Measurements from ENCODE around the gene THPO.
A peak's percentile ranks its signal among the peaks of the same experiment; 100 is the strongest.

Gene THPO

DNA sequence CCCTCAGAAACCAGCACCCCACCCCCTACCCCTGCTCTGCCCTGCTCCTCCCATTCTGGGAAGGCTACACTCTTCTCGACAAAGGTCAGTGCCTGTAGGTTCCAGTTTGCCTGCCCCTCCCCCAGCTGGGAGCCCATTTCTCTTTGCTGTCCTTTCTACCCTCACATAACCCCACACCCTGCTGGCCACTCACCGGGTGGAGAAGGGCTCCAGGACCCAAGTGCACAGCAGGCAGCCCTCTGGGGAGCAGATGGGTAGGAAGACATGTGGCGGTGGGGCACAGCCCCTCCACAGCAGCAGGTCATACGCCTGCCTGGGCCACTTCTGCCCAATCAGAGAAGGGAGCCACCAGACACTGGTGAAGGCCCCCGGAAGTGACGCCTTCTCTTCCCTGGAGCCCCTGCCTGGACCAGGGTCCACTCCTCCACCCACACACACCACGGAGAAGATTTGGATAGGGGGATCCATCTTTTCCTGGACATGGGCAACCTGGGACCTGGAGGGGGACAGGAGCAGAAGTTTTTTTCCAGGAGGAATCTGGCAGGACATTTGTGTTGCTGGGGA lies at the start of gene THPO:
TSS of gene THPO (minus strand) at position 326 of the 564 bp plus-strand sequence. CDS start 1,948 bp downstream, outside the sequence.
- TF ChIP-seq, protein P1, sequence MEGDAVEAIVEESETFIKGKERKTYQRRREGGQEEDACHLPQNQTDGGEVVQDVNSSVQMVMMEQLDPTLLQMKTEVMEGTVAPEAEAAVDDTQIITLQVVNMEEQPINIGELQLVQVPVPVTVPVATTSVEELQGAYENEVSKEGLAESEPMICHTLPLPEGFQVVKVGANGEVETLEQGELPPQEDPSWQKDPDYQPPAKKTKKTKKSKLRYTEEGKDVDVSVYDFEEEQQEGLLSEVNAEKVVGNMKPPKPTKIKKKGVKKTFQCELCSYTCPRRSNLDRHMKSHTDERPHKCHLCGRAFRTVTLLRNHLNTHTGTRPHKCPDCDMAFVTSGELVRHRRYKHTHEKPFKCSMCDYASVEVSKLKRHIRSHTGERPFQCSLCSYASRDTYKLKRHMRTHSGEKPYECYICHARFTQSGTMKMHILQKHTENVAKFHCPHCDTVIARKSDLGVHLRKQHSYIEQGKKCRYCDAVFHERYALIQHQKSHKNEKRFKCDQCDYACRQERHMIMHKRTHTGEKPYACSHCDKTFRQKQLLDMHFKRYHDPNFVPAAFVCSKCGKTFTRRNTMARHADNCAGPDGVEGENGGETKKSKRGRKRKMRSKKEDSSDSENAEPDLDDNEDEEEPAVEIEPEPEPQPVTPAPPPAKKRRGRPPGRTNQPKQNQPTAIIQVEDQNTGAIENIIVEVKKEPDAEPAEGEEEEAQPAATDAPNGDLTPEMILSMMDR (IDR thresholded peaks at IDR 0.05) = no peak
- Histone ChIP-seq H3K4me3 (ENCODE audit: low read depth in 1 of 2, low read length in 1 of 2) (no peak within 1 kb of the TSS), H3K27ac (no peak within 1 kb of the TSS), H3K4me1 (ENCODE audit: control insufficient read depth in 1 of 2, insufficient read depth in 1 of 2, low read depth in 1 of 2, low read length in 1 of 2) (peaks cover 17% of the 10 kb centered on the region in 2 experiments), H3K9me3 (no peaks in the 10 kb centered on the region), H3K36me3 (no peaks in the 10 kb centered on the region), H3K27me3 (peaks cover 100% of the 10 kb centered on the region)

DNA sequence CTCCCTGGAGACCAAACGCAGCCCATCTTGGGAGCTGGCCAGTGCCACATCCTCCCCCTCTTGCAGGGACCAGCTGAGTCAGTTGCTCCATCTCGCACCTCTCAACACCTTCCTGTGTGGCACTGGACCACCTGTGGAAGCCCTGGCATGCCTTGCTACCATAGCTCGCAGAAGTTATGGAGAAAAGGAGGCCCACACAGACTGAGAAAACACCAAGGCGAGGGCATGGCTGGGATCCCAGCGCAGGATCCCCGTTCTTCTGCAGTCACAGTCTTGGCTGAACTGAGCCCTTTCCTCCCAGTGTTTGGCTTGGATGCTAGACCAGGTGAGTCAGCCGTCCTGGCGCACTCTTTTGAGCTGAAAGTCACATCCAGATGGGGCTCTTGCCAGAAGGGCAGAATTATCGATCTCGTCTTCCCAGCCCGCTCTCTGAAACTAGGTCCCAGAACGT lies 48.7 kb upstream of the THPO start:
- H3K9me3 ChIP-seq = no peaks in the 10 kb centered on the region
- H3K4me1 ChIP-seq (ENCODE audit: control insufficient read depth in 1 of 2, insufficient read depth in 1 of 2, low read depth in 1 of 2, low read length in 1 of 2) = no peaks in the 10 kb centered on the region
- TF ChIP-seq, protein P1 (IDR thresholded peaks at IDR 0.05) = no peak
- no peak overlapping the region for H3K4me3 ChIP-seq (ENCODE audit: low read depth in 1 of 2, low read length in 1 of 2)
- H3K27me3 ChIP-seq = peaks cover 18% of the 10 kb centered on the region
- no peaks in the 10 kb centered on the region for H3K36me3 ChIP-seq
- H3K27ac ChIP-seq = no peak overlapping the region

DNA sequence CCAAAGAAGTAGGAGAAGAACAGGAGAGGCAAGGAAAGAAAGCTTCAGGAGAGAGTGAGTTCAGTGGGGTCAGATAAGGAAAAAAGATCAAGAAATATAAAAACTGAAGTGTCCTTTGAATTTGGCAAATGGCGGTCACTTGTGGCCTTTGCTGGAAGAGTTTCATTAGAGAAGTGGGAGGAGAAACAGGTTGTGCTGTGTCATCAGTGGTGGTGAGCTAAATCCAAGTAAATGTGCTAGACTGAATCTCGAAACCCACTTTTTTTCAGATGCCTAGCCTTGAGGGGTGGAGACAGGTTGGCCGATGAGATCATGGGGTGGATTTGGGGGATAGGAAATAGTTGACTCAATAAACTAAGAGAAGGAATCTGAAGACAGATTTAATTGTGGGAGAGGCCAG lies 45.6 kb upstream of the THPO start:
- no peak overlapping the region for H3K27ac ChIP-seq
- H3K4me3 ChIP-seq (ENCODE audit: low read depth in 1 of 2, low read length in 1 of 2) = no peak overlapping the region
- H3K9me3 ChIP-seq = no peaks in the 10 kb centered on the region
- peaks cover 14% of the 10 kb centered on the region for H3K27me3 ChIP-seq
- TF ChIP-seq, protein P1 (IDR thresholded peaks at IDR 0.05) = no peak
- H3K36me3 ChIP-seq = no peaks in the 10 kb centered on the region
- H3K4me1 ChIP-seq (ENCODE audit: control insufficient read depth in 1 of 2, insufficient read depth in 1 of 2, low read depth in 1 of 2, low read length in 1 of 2) = no peaks in the 10 kb centered on the region

DNA sequence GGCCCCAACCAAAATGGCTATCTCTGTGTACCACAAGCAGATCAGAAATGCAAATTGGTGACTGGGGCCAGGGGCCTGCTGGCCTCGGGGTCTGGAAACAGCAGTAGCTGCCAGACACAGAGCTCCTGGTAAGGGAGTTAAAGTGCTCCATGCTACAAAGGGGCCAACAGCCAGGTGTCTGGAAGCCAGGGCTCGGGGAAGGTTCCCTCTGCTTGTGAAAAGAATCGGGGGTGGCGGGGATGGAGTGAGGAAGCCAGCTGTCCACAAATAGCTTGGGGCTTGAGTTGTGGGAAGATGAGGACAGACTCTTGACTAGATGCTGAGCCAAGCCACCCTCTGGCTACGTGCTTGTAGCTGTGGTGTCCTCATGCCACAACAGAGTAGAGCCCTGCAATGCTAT lies 41.2 kb upstream of the THPO start:
- H3K27ac ChIP-seq = no peak overlapping the region
- H3K4me1 ChIP-seq (ENCODE audit: control insufficient read depth in 1 of 2, insufficient read depth in 1 of 2, low read depth in 1 of 2, low read length in 1 of 2) = no peaks in the 10 kb centered on the region
- H3K9me3 ChIP-seq = no peaks in the 10 kb centered on the region
- H3K4me3 ChIP-seq (ENCODE audit: low read depth in 1 of 2, low read length in 1 of 2) = no peak overlapping the region
- TF ChIP-seq, protein P1 (IDR thresholded peaks at IDR 0.05) = no peak
- peaks cover 10% of the 10 kb centered on the region for H3K27me3 ChIP-seq
- no peaks in the 10 kb centered on the region for H3K36me3 ChIP-seq

DNA sequence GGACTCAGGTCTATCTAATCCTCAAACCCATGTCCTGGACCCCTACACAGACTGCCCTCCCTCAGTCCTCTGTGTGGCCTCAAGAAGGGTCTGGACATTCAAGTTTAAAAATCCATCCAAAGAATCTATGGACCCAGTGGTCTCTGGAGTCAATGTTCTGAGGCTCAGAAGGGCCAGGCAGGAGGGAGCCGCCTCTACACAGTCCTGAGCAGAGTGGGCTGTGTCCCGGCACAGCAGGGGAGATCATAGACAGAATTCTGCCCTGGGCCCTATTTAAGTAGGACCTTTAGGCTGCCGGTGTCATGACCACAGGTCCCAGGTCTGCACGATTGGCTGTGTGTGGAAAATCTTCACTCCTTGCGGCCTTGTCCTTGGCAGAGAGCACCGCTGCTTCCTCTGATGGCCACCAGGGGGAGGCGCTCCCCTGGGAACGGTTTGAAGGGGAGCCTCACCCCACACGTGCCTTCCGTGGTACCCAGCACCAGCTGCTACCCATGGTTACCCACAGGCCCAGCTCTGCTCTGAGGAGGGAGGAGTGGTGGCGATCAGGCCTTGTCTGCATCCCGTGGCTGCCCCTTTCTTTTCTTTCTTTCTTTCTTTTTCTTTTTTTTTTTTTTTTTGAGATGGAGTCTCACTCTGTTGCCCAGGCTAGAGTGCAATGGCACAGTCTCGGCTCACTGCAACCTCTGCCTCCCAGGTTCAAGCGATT lies 39.8 kb upstream of the THPO start:
- TF ChIP-seq, protein P1 (IDR thresholded peaks at IDR 0.05) = peak; percentile 38
- Histone ChIP-seq H3K9me3 (no peaks in the 10 kb centered on the region), H3K4me1 (ENCODE audit: control insufficient read depth in 1 of 2, insufficient read depth in 1 of 2, low read depth in 1 of 2, low read length in 1 of 2) (no peaks in the 10 kb centered on the region), H3K4me3 (ENCODE audit: low read depth in 1 of 2, low read length in 1 of 2) (no peak overlapping the region), H3K36me3 (no peaks in the 10 kb centered on the region), H3K27me3 (peaks cover under 1% of the 10 kb centered on the region), H3K27ac (no peak overlapping the region)
